Activated CD4-positive, alpha-beta T cell treated with anti-CD3 and anti-CD28 coated beads, Interleukin-2, Interleukin-6, amounts not matched to agents 100 ng/mL and 50 ng/mL, durations not matched to agents 16 hours and 8 hours (primary cell): ENCODE data around the gene MAGEC1.
"Not testable (repeated sequence)": the region's sequence is repeated elsewhere in the genome, so short reads cannot be mapped to it uniquely, and the experiment has no call there.

Source experiments
- DNase-seq: peaks from one replicate; pipeline ENCODE4 v3.0.0-alpha.2; 2020

MAGEC1 gene, protein sequence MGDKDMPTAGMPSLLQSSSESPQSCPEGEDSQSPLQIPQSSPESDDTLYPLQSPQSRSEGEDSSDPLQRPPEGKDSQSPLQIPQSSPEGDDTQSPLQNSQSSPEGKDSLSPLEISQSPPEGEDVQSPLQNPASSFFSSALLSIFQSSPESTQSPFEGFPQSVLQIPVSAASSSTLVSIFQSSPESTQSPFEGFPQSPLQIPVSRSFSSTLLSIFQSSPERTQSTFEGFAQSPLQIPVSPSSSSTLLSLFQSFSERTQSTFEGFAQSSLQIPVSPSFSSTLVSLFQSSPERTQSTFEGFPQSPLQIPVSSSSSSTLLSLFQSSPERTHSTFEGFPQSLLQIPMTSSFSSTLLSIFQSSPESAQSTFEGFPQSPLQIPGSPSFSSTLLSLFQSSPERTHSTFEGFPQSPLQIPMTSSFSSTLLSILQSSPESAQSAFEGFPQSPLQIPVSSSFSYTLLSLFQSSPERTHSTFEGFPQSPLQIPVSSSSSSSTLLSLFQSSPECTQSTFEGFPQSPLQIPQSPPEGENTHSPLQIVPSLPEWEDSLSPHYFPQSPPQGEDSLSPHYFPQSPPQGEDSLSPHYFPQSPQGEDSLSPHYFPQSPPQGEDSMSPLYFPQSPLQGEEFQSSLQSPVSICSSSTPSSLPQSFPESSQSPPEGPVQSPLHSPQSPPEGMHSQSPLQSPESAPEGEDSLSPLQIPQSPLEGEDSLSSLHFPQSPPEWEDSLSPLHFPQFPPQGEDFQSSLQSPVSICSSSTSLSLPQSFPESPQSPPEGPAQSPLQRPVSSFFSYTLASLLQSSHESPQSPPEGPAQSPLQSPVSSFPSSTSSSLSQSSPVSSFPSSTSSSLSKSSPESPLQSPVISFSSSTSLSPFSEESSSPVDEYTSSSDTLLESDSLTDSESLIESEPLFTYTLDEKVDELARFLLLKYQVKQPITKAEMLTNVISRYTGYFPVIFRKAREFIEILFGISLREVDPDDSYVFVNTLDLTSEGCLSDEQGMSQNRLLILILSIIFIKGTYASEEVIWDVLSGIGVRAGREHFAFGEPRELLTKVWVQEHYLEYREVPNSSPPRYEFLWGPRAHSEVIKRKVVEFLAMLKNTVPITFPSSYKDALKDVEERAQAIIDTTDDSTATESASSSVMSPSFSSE

DNA sequence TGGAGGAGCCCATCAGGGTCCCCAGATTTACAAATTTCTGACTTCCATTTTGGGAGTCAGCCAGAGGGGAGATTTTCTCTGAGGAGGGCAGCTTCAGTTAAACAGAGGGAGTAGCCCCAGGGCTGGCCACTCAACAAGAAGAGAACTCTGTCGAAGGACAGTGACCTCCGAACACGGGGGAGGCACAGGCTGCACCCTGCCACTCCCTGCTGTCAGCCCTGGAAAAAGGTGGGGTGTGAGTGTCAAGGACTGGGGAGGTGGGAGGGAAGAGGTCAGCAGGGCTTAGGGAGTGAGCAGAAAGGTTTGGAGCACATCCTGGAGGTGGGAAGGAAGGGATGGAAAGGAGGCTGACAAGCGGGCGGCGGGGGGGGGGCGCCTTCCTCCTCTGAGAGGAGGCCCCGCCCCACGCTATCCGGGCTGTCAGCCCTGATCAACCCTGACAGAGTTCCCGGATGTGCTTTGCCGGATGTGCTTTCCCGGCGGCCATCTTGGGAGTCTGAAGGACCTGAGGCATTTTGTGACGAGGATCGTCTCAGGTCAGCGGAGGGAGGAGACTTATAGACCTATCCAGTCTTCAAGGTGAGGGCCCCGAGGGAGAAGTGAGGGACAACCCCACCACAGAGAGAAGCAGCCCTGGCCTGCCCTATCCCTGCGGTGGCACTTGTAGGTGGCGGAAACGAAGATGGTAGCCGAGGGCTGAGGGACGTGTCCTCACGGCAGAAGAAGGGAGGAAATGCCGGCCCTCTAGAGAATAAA is at the start of gene MAGEC1:
TSS of gene MAGEC1 (plus strand) at position 495 of the 756 bp plus-strand sequence. CDS start 1,179 bp downstream, outside the sequence.
- DNase-seq: no peak

DNA sequence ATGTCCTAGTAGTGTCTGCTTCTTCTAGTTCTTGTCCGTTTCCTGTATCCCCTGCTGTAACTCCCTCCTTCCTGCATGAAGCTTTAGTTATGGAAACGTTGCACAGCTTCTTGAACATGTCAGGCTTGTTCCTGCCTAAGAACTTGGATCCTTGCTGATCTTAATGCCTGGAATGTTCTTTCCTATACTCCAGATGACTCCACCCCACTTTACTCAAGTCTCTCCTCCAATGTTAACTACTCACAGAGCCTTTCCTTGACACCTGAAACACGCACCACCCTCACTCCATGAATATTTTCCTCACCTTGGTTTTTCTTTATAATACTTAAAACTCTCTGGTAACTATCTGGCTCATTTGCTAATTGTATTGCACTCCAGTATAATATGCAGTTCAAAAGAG is 46.2 kb upstream of the MAGEC1 start:
- DNase-seq: no peak

DNA sequence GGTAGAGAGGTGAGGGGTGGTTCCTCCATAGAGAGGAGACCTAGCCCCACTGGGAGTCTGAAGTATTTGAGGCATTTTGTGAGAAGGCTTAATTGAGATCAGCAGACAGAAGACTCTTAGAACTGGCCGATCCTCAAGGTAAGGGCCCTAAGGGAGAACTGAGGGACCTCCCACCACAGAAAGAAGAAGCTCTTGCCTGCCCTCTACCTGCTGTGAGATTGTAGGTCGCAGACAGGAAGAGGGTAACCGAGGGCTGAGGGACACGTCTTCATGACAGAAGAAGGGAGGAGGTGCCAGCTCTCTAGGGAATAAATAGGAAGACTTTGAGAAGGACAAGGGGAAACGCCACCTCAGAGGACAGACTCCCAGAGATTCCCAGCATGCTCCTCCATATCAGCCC is 24.1 kb upstream of the MAGEC1 start:
- DNase-seq: no peak

DNA sequence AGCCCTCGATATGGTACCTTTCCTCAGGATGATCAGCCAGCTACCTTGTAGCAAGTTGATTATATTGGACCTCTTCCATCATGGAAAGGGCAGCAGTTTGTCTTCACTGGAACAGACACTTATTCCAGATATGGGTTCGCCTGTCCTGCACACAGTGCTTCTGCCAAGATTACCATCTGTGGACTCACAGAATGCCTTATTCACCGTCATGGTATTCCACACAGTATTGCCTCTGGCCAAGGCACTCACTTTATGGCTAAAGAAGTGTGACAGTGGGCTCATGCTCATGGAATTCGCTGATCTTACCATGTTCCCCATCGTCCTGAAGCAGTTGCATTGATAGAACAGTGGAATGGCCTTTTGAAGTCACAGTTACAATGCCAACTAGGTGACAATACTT is 14.9 kb upstream of the MAGEC1 start:
- DNase-seq: not testable (repeated sequence)

DNA sequence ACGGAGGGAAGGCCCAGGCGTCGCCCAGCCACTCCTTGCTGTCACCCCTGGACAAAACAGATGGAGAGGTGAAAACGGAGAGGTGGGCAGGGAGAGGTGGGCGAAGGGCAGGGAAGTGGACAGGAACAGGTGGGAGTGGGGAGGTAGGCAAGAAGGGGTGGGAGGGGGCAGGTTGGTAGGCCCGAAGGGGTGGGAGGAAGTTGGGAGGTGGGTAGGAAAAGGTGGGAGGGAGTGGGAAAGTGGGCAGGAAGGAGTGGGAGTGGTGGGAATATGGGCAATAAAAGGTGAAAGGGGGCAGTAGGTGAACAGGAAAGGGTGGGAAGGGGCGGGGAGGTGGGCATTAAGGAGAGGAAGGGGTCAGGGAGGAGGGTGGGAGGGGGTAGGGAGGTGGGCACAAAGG is 9.0 kb upstream of the MAGEC1 start:
- no peak for DNase-seq

DNA sequence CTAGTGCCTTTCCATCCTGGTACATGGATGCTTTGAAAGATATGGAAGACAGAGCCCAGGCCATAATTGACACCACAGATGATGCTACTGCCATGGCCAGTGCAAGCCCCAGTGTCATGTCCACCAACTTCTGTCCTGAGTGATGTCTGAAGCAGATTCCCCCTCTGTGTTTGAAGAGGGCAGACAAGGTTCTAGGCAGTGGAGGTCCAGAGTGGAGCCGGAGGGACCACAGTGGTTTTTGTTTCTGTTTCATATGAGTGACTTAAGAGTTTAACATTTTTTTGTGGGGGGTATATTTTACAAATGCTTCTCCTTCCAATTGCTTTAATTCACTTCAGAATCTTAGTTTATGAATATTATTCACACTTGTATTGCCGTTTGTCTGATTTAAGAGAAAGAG is 6.0 kb upstream of the MAGEC1 start:
- no peak for DNase-seq

DNA sequence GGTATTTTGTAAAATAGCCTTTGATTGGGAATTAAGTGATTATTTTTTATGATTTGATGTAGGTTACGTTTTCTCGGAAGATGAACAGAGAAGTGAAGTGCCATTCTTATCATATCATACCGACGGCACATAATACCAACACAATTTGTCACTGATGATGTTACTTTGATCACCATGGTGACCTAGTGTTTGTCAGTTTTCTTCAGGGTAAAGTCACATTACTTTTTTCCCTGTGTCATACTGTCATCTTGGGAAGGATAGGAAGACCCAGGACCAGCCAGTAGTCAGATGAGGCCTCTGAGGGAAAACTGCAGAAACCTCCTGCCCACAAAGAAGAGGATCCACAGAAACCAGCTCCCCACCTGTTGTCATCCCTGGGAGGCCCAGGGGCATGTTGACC is 1.3 kb upstream of the MAGEC1 start:
- no peak for DNase-seq

DNA sequence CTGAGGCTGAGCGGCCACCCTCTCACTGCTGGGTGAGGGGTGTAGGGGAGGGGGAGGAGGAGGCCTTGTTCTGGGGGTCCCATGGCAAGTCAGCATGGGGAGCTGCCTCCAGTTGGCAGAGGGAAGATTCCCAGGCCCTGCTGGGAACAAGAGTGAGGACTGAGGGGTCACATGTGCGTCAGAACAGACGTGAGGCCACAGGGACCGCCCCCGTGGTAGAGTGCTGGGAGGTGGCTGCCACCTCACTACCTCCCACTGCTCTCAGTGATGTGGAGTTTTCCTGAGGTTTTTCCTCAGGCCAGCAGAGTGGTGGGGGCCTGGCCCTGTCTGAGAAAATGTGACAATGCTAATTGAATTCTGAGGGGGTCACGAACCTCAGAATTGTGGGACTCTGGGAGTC is 568 bp downstream of the MAGEC1 start:
- DNase-seq: no peak

DNA sequence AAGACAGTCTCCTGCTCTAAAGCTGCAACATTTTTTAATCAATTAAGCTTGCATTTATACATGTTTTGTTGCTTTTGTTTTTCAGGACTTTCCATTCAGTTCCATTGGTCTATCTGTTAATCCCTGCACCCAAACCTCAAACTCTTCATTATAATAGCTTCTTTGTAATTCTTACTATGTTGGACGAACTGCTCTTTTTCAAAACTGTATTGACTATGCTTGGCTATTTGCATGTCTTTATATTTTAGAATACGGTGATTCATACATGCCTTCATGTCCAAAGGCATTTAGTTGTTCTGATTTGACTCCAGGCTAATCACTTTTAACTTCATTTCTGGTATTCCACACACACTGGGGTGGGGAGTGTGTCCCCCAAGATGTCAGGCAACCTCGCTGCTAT is 14.1 kb downstream of the MAGEC1 start:
- no peak for DNase-seq

DNA sequence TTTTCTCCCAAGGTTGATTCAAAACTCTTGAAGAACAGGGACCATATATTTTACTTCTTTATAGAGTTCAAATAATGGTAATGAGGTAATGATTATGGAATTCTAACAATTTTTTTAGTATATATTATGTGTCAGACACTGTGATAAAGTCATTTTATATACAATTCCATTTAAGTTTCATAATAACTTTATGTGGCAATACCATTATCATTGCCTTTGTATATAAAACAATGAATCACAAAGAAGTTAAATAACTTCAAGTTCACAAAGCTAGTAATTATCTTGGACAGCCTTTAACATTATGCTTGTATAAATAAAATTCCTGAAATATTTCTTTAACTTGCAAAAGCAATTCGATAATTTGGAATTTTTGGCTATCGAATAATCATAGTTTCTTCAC is 20.6 kb downstream of the MAGEC1 start:
- DNase-seq: no peak

DNA sequence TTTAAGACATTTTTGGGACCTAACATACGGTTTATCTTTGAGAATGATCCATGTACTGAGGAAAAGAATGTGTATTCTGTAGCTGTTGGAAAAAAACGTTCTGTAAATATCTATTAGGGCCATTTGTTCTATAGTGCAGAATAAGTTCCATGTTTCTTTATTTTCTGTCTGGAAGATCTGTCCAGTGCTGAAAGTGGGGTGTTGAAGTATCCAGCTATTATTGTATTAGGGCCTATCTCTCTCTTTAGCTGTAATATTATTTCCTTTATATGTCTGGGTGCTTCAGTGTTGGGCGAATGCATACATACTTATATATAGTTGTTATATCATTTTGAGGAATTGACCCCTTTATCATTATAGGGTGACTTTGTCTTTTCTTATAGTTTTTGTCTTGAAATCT is 24.7 kb downstream of the MAGEC1 start:
- no peak for DNase-seq

DNA sequence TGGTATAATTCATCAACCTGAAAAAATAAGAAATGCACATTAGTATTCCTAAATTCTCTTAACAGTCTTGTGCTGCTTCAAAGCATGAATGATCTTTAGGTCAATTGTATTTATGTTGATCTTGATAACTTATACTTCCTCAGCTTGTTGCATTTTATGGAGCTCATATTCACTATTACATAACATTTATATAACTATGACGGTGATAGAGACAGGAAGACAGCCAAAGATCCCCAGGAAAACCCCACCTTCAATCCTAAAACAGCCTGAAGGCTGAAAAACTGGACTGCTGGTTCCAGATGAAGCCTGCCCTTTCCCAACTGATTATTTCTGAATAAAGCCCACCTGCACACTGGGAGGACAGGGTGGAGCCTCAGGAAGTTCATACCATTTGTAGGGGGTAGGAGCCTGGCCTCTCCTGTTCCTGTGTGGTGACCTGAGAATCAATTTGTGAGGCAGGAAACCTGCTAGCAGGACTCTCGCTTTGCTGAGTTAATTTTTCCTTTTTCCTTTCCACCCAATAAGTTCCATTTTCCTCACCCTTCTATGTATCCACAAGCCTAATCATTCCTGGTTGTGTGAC is 30.5 kb downstream of the MAGEC1 start:
- no peak for DNase-seq

DNA sequence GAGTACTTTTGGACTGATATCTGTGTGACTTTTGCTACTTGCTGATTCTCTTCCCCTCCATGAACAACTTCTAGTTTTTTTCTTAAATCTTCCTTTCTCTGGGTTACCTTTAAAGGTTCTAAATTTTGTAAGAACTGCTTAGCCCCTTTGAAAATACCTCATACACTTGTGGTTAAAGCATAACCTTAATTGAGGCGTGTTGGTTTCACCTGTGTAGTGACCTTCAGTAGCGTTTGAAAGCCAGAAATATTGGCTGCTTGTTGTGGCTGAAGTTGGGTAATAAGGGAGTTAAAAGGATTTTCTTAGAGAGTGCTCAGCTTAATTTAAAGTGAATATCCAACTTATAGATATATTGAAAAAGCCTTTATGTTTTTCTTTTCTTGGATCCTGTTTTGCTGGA is 32.0 kb downstream of the MAGEC1 start:
- DNase-seq: no peak

DNA sequence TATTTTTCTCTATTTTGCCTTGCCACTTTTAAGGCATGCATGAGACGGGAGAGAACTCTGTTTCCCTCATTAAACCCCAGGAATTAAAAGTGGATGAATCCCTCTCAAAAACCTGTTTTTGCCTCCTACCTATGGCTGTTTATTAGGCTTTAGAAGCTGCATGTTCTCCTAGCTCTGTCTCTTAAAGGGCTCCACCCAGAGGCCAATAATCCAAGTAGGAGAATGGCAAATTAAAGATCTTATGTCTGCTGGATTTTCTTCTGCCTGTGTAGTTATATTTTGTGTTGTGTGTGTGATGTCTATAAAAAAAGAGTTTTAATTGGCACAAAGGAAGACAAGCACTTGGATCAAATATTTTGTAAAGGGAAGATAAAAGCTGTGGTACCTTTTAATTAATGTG is 32.4 kb downstream of the MAGEC1 start:
- DNase-seq: no peak

DNA sequence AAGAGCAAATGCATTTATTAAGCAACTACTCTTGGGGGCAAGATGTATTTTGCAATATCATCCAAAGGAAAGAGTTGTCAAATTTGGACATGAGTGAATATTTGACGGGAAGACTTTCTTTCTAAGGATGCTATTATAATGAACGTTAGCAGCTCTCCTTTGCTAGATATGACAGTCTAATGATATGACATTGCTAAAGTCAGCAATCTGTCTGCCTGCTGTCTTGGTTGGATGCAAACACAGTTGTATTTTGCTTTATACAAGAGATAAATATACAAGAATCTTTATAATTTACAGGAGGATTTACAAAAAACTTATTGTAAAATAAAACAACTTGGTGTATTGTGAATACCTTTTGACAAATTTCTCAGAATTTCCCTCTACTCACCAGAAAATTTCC is 37.5 kb downstream of the MAGEC1 start:
- no peak for DNase-seq

DNA sequence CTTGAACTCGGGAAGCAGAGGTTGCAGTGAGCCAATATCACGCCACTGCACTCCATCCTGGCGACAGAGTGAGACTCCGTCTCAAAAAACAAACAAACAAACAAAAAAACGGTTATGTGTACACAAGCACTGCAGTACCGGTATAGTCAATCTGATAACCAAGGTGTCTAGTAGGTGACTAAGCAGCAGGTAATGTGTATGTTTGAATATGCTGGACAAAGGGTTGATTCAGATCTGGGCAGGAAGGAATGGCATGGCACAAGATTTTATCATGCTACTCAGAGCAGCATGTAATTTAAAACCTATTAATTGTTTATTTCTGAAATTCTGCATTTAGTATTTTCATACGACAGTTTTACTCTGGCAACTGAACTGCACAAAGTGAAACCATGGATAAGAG is 41.7 kb downstream of the MAGEC1 start:
- no peak for DNase-seq

DNA sequence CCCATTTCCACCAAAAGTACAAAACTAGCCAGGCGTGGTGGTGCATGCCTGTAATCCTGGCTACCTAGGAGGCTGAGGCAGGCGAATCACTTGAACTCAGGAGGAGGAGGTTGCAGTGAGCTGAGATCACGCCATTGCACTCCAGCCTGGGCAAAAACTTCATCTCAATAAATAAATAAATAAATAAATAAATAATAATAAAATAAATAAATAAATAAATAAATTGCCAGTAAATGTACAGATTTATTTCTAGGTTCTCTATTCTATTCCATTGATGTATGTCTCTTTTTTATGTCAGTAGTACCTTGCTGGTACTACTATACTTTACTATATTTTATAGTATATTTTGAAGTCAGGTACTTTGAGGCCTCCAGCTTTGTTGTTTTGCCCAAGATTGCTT is 43.7 kb downstream of the MAGEC1 start:
- DNase-seq: no peak

DNA sequence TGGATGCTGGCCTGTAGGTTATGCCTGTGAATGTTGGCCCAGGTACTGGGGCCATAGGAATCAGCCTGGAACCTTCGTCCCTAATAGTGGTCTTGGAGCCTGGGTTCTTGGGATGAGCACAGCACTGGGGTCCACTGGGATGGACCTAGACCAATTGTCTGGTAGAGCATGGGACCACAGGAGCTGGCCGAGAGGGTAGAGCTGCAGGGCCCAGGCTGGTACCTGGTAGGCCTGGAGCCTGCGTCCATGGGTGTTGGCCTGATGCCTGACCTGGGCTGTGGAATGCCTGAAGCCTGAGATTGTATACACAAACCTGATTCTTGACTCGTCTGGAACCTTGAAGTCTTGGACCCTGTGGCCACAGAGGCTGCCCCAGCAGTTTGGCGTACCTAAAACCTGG is 48.9 kb downstream of the MAGEC1 start:
- no peak for DNase-seq

DNA sequence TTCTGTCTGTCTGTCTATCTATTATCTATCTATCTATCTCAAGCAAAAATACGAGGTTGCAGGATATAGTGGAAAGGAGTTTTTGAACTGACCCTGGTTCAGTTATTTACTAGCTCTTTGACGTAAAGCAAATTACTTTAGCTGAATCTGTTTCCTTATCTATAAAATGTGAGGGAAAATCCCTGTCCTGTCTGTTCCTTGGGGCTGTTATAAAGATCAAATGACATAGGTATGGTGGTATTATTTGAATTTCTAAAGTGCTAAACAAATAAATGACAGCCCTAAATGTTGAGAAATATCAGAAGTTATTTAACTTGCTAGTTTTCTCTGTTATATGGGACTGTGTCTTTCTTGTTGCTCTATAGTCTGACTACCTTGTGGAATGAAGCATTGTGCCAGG is 55.0 kb downstream of the MAGEC1 start:
- DNase-seq: no peak
